Common myeloid progenitor, CD34-positive (primary cell): ENCODE data around the gene STK24.
A peak's percentile ranks its signal among the peaks of the same experiment; 100 is the strongest.

ENCODE experiments used
- CTCF ChIA-PET: fragments of 350-600 bp; sonication (Branson Sonifier 250); formaldehyde crosslinking; loops from one replicate; lab custom pipeline; 2021; ENCODE audit warnings: antibody characterized with exemption; lab: Charles Lee
- POLR2A ChIA-PET: fragments of 350-600 bp; sonication (Branson Sonifier 250); formaldehyde crosslinking; loops from one replicate; lab custom pipeline; 2021; ENCODE audit warnings: antibody characterized with exemption; lab: Charles Lee
- DNase-seq, 3 donors: peaks; one replicate each; pipeline versions ENCODE4 v3.0.0 to v3.0.0-alpha.2; 2013
- H3K27ac ChIP-seq, 2 experiments: 1 replicate in 1 of 2; 2 replicates in 1 of 2; pipeline ENCODE4 v1.7.0; 2013; ENCODE audit warnings: inconsistent platforms in 2 of 2, low read length in 2 of 2, mild to moderate bottlenecking in 2 of 2, low read depth in 1 of 2, moderate library complexity in 1 of 2; ENCODE audit not compliant: severe bottlenecking in 2 of 2, insufficient read depth in 1 of 2, poor library complexity in 1 of 2
- H3K27me3 ChIP-seq, 5 experiments: replicated peaks in 2 of 5; 1 replicate in 3 of 5; 2 replicates in 2 of 5; pipeline versions ENCODE4 v1.6.1 to v1.7.0; 2013; ENCODE audit warnings: low read length in 4 of 5, mild to moderate bottlenecking in 2 of 5, moderate library complexity in 2 of 5, inconsistent platforms in 1 of 5; ENCODE audit not compliant: insufficient read depth in 5 of 5, control insufficient read depth in 4 of 5
- H3K36me3 ChIP-seq, 4 experiments: 1 replicate in 2 of 4; 2 replicates in 2 of 4; pipeline versions ENCODE4 v1.6.1 to v1.7.0; 2013; ENCODE audit warnings: low read length in 3 of 4, control low read depth in 1 of 4, mild to moderate bottlenecking in 1 of 4; ENCODE audit not compliant: control insufficient read depth in 4 of 4, insufficient read depth in 4 of 4
- H3K4me1 ChIP-seq, 4 experiments: 1 replicate in 3 of 4; 2 replicates in 1 of 4; pipeline versions ENCODE4 v1.6.1 to v1.7.1; 2013; ENCODE audit warnings: low read length in 3 of 4, mild to moderate bottlenecking in 3 of 4, control low read depth in 1 of 4, inconsistent platforms in 1 of 4, moderate library complexity in 1 of 4; ENCODE audit not compliant: control insufficient read depth in 4 of 4, insufficient read depth in 4 of 4; ENCODE audit errors: control extremely low read depth in 1 of 4
- H3K4me3 ChIP-seq, 7 experiments: 1 replicate in 4 of 7; 2 replicates in 3 of 7; pipeline versions ENCODE4 v1.5.1 to v1.7.0; 2013; ENCODE audit warnings: mild to moderate bottlenecking in 7 of 7, low read length in 6 of 7, moderate library complexity in 6 of 7, inconsistent platforms in 2 of 7, low read depth in 2 of 7, control low read depth in 1 of 7; ENCODE audit not compliant: insufficient read depth in 4 of 7, control insufficient read depth in 1 of 7; ENCODE audit errors: extremely low read depth in 1 of 7
- H3K9me3 ChIP-seq, 5 experiments: 1 replicate in 4 of 5; 2 replicates in 1 of 5; pipeline versions ENCODE4 v1.6.1 to v1.7.1; 2013; ENCODE audit warnings: low read length in 4 of 5, mild to moderate bottlenecking in 2 of 5, inconsistent platforms in 1 of 5, low read depth in 1 of 5, moderate library complexity in 1 of 5; ENCODE audit not compliant: control insufficient read depth in 4 of 5, insufficient read depth in 2 of 5; ENCODE audit errors: control extremely low read depth in 1 of 5
- WGBS: methylation state at CpG from one replicate; pipeline ENCODE4 v1.1.5; 2013; ENCODE audit not compliant: insufficient coverage; 5-methylcytosine and 5-hydroxymethylcytosine counted together

The STK24 gene

DNA sequence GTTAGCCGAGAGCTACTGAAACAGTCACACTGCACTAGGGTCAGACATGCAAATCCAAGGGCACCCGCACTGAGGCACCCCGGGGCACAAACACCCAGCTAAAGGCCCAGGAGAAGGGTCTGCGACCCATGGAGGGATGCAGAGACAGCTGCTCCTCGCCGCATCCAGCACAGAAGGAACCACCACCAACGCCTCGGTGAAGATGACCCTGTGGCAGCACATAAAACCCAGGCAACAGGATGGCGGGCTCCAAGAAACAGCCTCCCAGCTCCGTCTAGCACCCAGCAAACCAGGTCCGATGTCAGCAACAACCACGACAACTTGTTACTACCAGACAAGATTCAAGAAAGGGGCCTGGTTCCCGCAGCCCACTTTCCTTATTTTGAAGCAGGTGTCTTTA is 82.1 kb downstream of the STK24 start:
- H3K27me3 ChIP-seq = no peaks in the 10 kb centered on the region
- H3K27ac ChIP-seq = no peak overlapping the region
- WGBS = 97% methylated on average over 13 of the region's 13 CpGs
- no peak overlapping the region for H3K4me3 ChIP-seq
- H3K36me3 ChIP-seq = peaks cover 0 to 22% (median 9%) of the 10 kb centered on the region in 4 experiments
- H3K9me3 ChIP-seq = peaks cover 0 to 3% (median 0%) of the 10 kb centered on the region in 5 experiments
- H3K4me1 ChIP-seq = peaks cover 3 to 24% (median 19%) of the 10 kb centered on the region in 4 experiments
- ChIA-PET POLR2A (interaction anchor here (0.7 to 1.3 kb wide), 2 partner anchors 9 to 10 kb away, joined by 3 read pairs; no protein-coding TSS in a partner anchor), CTCF (interaction anchor here (2.6 kb wide), 1 partner anchor 12 kb away, joined by 6 read pairs; no protein-coding TSS in a partner anchor)
- DNase-seq = no peak

DNA sequence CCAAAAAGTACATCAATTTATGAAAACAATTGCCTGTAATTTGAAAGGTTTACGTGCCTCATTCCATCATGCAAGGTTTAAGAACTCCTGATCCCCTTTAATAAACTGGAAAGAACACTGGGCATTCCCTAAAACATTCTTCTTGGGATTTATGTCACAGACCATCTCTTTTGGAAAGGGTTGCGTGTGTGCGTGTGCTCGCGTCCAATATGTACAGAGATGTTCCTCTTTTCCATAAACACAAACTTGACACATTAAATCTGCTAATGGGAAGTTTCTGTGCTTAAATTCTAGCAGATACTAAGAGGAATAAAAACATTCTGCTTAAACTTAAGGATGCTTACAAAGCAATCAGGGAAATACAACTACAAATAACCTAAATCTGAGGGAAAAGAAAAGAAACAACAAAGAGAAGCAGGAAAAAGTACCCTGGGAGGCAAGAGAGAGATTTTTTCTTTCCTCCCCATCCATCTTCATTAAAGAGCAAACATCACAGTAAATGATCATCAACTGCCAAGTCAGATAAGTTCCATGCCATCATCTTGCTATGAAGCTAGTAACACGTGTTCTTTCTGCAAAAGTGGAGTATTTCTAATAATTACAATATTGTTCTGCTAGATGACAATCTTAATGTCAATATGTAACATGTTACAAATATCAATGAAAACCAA is 83.7 kb downstream of the STK24 start:
- Histone ChIP-seq H3K27ac (no peak overlapping the region), H3K9me3 (no peaks in the 10 kb centered on the region), H3K36me3 (peaks cover 0 to 6% (median 3%) of the 10 kb centered on the region in 4 experiments), H3K27me3 (no peaks in the 10 kb centered on the region), H3K4me3 (no peak overlapping the region), H3K4me1 (peaks cover 3 to 34% (median 28%) of the 10 kb centered on the region in 4 experiments)
- 100% methylated on average over 1 of the region's 6 CpGs for WGBS
- ChIA-PET CTCF (interaction anchor here (2.1 to 2.6 kb wide), 2 partner anchors 14 to 16 kb away, joined by 5 to 6 read pairs; no protein-coding TSS in a partner anchor), POLR2A (no interaction called here)
- no peak for DNase-seq

DNA sequence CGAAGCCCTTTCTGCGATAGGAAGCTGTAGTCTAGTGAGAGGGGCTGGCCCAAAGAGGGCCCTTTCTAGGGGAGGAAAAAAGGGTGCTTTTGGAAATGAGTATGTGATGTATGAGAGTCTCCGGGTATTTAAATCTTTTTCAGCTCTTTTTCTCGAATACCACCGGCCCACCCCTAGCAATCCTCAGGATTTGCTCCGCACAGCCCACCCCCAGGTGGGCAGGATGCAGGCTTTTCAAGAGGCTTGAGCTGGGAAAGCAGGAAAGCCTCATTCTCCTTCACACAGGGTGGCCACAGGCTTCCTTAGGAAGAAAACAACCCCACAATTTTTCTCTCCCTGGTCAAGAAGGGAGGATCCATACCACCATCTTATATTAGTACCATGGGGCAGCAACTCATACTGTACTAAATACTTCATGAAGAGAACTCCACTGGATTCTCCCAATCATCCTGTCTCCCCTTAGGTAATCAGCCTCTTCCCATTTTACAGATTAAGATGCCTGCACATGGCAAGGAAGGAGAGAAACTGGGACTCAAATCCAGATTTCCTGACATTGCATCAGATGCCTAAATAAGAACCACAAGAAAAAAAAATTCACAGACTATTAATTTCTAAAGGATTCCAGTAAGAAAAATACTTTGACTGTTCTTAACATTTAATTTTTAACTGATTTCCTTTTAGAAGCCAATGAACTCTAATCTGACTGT is 84.4 kb downstream of the STK24 start:
- no peaks in the 10 kb centered on the region for H3K27me3 ChIP-seq
- H3K36me3 ChIP-seq = peaks cover 0 to 5% (median 1%) of the 10 kb centered on the region in 4 experiments
- no peaks in the 10 kb centered on the region for H3K9me3 ChIP-seq
- no peak overlapping the region for H3K27ac ChIP-seq
- H3K4me3 ChIP-seq = no peak overlapping the region
- 93% methylated on average over 5 of the region's 6 CpGs for WGBS
- POLR2A ChIA-PET = no interaction called here
- CTCF ChIA-PET = interaction anchor here (1.9 to 2.1 kb wide), 2 partner anchors 9 to 16 kb away, joined by 5 to 6 read pairs; no protein-coding TSS in a partner anchor
- H3K4me1 ChIP-seq = peaks cover 3 to 41% (median 31%) of the 10 kb centered on the region in 4 experiments
- DNase-seq = no peak

DNA sequence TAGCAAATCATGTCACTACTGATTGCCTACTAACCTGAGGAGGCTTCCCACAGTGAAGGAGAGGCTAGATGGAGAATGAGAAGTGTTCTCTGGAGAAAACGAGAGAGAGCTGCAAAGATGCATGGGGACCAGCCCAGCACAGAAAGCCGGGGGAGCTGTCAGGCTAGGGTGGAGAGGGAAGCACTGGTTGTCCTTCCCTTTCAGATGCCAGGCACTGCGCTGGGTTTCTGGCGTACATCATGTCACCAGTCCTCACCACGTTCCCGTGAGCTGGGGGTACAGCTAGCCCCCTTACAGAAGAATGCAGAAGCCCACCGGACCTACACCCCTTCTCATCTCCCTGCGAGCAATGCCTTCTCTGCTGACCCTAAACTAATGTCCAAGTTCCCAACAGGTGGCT is 86.0 kb downstream of the STK24 start:
- no peak for DNase-seq
- whole genome bisulfite sequencing = 29% methylated on average over 6 of the region's 8 CpGs
- Histone ChIP-seq H3K36me3 (peaks cover 0 to 5% (median 1%) of the 10 kb centered on the region in 4 experiments), H3K27me3 (no peaks in the 10 kb centered on the region), H3K27ac (no peak overlapping the region), H3K4me3 (peak overlapping the region in 1 of 7 experiments; percentile 31), H3K4me1 (peaks cover 7 to 39% (median 33%) of the 10 kb centered on the region in 4 experiments), H3K9me3 (no peaks in the 10 kb centered on the region)
- CTCF ChIA-PET = interaction anchor here (1.0 to 2.1 kb wide), 6 partner anchors 8 to 42 kb away, joined by 3 to 6 read pairs (median 4); no protein-coding TSS in a partner anchor
- POLR2A ChIA-PET = no interaction called here

DNA sequence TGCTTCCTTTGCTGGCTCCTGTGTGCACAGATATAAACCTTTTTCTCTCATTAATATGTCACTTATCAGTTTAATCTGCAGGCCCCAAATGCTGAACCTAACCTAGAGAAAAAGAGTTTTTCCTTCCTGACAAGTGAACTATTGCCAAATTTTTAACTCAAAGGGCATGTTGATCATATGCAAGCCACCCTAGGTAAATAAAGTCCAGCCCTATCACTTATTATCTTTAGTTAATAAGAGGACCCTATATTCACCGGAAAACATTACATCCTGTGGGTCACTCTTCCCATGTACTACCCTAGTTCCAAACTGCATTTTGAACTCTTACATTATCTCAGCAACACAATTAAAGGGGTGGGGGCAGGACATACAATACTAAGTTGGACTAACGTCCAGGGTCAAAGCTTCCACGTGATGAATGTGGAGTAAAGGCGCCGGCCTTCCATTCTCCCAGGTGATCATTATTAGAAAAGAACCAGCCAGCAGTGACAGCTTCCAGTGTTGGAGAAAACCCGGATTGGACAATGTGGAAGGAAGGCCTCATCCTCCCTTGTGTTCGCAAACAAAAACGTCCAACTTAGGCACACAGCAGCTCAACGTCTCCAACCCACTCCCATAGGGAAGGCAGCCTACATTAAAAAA is 86.6 kb downstream of the STK24 start:
- 71% methylated on average over 8 of the region's 9 CpGs for WGBS
- Histone ChIP-seq H3K27ac (no peak overlapping the region), H3K9me3 (no peaks in the 10 kb centered on the region), H3K4me1 (peaks cover 7 to 44% (median 36%) of the 10 kb centered on the region in 4 experiments), H3K4me3 (peak overlapping the region in 2 of 7 experiments; percentile 2 to 33), H3K27me3 (no peaks in the 10 kb centered on the region), H3K36me3 (peaks cover 0 to 5% (median 1%) of the 10 kb centered on the region in 4 experiments)
- ChIA-PET CTCF (interaction anchor here (0.9 to 1.4 kb wide), 5 partner anchors 13 to 164 kb away, joined by 3 to 5 read pairs (median 3); no protein-coding TSS in a partner anchor), POLR2A (interaction anchor here (0.8 kb wide), 1 partner anchor 89 kb away, joined by 3 read pairs; no protein-coding TSS in a partner anchor)
- DNase-seq = peak in 2 of 3 donors; percentile 37 to 91

DNA sequence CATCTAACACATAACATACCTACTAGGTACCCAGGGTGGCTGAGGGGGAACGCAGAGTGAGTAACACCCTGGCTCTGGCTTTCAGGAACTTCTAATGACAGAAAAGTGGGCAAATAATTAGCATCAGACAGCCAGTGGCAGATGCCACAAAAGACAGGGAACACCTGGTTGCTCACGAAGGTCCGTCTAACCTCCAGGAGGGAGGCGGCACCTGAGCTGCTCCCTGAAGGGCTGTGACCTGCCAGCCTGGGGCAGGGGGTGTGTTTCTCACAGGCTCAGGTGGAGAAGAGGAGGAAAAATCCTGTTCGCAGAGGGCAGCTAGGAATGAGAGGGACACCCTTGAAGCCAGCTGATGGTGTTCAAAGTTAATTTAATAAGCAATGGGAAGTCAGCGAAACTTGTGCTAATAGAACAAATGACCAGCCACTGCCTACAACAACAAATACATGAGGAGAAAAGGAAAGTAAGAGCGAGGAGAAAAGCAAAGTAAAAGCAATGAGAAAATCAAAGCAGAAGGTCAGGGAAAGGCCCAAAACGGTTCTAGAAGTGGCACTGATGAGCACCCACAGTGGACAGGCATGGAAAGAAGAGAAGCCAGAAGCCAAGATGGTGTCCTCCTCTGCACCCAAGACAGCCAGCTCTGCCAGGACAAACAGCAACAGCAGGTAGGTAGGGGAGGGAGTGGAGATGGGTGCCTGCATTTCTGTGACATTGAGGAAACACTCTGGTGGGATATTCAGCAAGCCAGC is 87.3 kb downstream of the STK24 start:
- peaks cover 7 to 50% (median 41%) of the 10 kb centered on the region in 4 experiments for H3K4me1 ChIP-seq
- ChIA-PET POLR2A (interaction anchor here (0.8 kb wide), 1 partner anchor 90 kb away, joined by 3 read pairs; no protein-coding TSS in a partner anchor), CTCF (interaction anchor here (0.9 to 2.0 kb wide), 7 partner anchors 11 to 165 kb away, joined by 3 to 7 read pairs (median 3); no protein-coding TSS in a partner anchor)

More for the DNA sequence above, 87.3 kb downstream of the STK24 start:
- peak overlapping the region in 2 of 7 experiments; percentile 2 to 33 for H3K4me3 ChIP-seq
- H3K27me3 ChIP-seq = no peaks in the 10 kb centered on the region
- no peaks in the 10 kb centered on the region for H3K9me3 ChIP-seq
- peak in 1 of 3 donors; percentile 81 for DNase-seq
- H3K36me3 ChIP-seq = peaks cover 0 to 3% (median 0%) of the 10 kb centered on the region in 4 experiments
- 74% methylated on average over 7 of the region's 8 CpGs for WGBS
- H3K27ac ChIP-seq = no peak overlapping the region
